ENCODE data around the gene HOXA11.
A peak's percentile ranks its signal among the peaks of the same experiment; 100 is the strongest.

Gene HOXA11

GRCh38 chr7:27192546-27193334 is 7.7 kb upstream of the HOXA11 start:
- no peak for FAIRE-seq

- no peak for FAIRE-seq
Measured at GRCh38 chr7:27191833-27192545, 7.0 kb upstream of the HOXA11 start.

GRCh38 chr7:27191161-27191731 is 6.2 kb upstream of the HOXA11 start:
- no peak for FAIRE-seq

- FAIRE-seq: no peak
Measured at GRCh38 chr7:27189997-27190748, 5.1 kb upstream of the HOXA11 start.

GRCh38 chr7:27189295-27189996 is 4.4 kb upstream of the HOXA11 start:
- no peak for FAIRE-seq

- no peak for FAIRE-seq
Measured at GRCh38 chr7:27188386-27189294, 3.6 kb upstream of the HOXA11 start.

- no peak for FAIRE-seq
Measured at GRCh38 chr7:27187475-27188385, 2.7 kb upstream of the HOXA11 start.

- FAIRE-seq: peak; percentile 61
Measured at GRCh38 chr7:27186668-27187474, 1.8 kb upstream of the HOXA11 start.

GRCh38 chr7:27185854-27186667 is 1.0 kb upstream of the HOXA11 start:
- no peak for FAIRE-seq

GRCh38 chr7:27184337-27185012 is 557 bp downstream of the HOXA11 start:
- no peak for FAIRE-seq

- FAIRE-seq: no peak
Measured at GRCh38 chr7:27183682-27184336, 1.2 kb downstream of the HOXA11 start.

- FAIRE-seq: no peak
Measured at GRCh38 chr7:27182861-27183681, 2.0 kb downstream of the HOXA11 start.

- FAIRE-seq: no peak
Measured at GRCh38 chr7:27182285-27182841, 2.7 kb downstream of the HOXA11 start.

GRCh38 chr7:27181795-27182275 is 3.2 kb downstream of the HOXA11 start:
- FAIRE-seq: no peak
